Thymus (tissue), 11 donors: ENCODE data around the gene ADAMTSL5. TPM values are rescaled to one million over a fixed set of nuclear protein-coding genes. Genes with fewer than 3 reads are reported as not detected.
A peak's percentile ranks its signal among the peaks of the same experiment; 100 is the strongest.
"Not testable (repeated sequence)": the region's sequence is repeated elsewhere in the genome, so short reads cannot be mapped to it uniquely, and the experiment has no call there.

ENCODE experiments used
- DNase-seq, 9 donors: peaks; one replicate each; pipeline ENCODE4 v3.0.0-alpha.2; 2013; ENCODE audit warnings: low spot score in 9 of 9, low read depth in 6 of 9, missing footprints in 1 of 9
- H3K27ac ChIP-seq, 2 donors: one replicate each; pipeline ENCODE4 v1.5.1; 2013; ENCODE audit warnings: control low read depth in 1 of 2, low read depth in 1 of 2, low read length in 1 of 2, mild to moderate bottlenecking in 1 of 2, moderate library complexity in 1 of 2
- H3K27me3 ChIP-seq, 2 donors: one replicate each; pipeline ENCODE4 v1.5.1; 2013; ENCODE audit warnings: low read length in 1 of 2; ENCODE audit not compliant: control insufficient read depth in 2 of 2, insufficient read depth in 1 of 2
- H3K36me3 ChIP-seq, 2 donors: one replicate each; pipeline ENCODE4 v1.5.1; 2013; ENCODE audit warnings: low read length in 1 of 2, mild to moderate bottlenecking in 1 of 2, moderate library complexity in 1 of 2; ENCODE audit not compliant: control insufficient read depth in 2 of 2, insufficient read depth in 2 of 2
- H3K4me1 ChIP-seq, 2 donors: one replicate each; pipeline ENCODE4 v1.5.1; 2013; ENCODE audit warnings: low read length in 2 of 2; ENCODE audit not compliant: control insufficient read depth in 2 of 2, insufficient read depth in 2 of 2
- H3K4me3 ChIP-seq, 2 donors: one replicate each; pipeline ENCODE4 v1.5.1; 2013; ENCODE audit warnings: low read length in 2 of 2, control low read depth in 1 of 2, mild to moderate bottlenecking in 1 of 2
- H3K9me3 ChIP-seq, 2 donors: one replicate each; pipeline ENCODE4 v1.5.1; 2013; ENCODE audit warnings: low read length in 1 of 2, mild to moderate bottlenecking in 1 of 2; ENCODE audit not compliant: control insufficient read depth in 2 of 2, insufficient read depth in 1 of 2
- WGBS: extraction: QIAGEN DNeasy Blood & Tissue Kit; methylation state at CpG from one replicate; pipeline ENCODE4 v1.1.7; 2013; 5-methylcytosine and 5-hydroxymethylcytosine counted together
- polyA plus RNA-seq: library from polyadenylated mRNA; stranded (reverse); fragments of 200-250 nt; gene quantifications from one replicate; pipeline ENCODE4 v1.2.3, GENCODE V29; 2013
- total RNA-seq: library from RNA; stranded (reverse); fragments of 120-200 nt; gene quantifications from one replicate; pipeline ENCODE4 v1.2.4, GENCODE V29; 2013
- donor health status: healthy.

ADAMTSL5 gene
- total and polyA plus RNA-seq, 2 donors: 0.05 to 0.21 TPM

DNA sequence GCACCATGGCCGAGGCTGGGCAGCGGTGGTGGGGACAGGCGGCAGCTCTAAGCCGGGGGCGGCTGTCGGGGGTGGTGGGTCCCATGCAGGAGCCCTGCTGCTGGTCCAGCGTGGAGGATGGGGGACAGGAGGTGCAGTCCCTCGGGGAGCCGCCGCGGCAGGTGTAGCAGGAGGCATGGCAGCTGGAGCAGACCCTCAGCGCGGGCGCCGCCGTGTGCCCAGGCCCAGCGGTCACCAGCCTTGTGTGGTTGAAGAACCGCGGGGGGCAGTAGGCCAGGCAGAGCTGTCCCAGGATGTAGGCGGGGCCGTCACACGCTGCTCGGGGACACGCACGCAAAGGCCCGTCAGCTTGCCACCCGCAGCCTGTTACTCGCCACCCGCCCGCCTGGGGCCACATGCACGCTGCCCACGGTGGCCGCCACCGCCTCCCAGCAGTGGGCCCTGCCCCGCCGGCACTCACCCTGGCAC, 30.9 kb downstream of the ADAMTSL5 start:
- Histone ChIP-seq H3K4me1 (peaks cover 8 to 16% of the 10 kb centered on the region in 2 donors), H3K36me3 (peaks cover 3 to 6% of the 10 kb centered on the region in 2 donors), H3K4me3 (no peak overlapping the region), H3K27ac (no peak overlapping the region), H3K9me3 (no peaks in the 10 kb centered on the region), H3K27me3 (no peaks in the 10 kb centered on the region)
- 96% methylated on average over 36 of the region's 36 CpGs for WGBS
- DNase-seq: no peak

DNA sequence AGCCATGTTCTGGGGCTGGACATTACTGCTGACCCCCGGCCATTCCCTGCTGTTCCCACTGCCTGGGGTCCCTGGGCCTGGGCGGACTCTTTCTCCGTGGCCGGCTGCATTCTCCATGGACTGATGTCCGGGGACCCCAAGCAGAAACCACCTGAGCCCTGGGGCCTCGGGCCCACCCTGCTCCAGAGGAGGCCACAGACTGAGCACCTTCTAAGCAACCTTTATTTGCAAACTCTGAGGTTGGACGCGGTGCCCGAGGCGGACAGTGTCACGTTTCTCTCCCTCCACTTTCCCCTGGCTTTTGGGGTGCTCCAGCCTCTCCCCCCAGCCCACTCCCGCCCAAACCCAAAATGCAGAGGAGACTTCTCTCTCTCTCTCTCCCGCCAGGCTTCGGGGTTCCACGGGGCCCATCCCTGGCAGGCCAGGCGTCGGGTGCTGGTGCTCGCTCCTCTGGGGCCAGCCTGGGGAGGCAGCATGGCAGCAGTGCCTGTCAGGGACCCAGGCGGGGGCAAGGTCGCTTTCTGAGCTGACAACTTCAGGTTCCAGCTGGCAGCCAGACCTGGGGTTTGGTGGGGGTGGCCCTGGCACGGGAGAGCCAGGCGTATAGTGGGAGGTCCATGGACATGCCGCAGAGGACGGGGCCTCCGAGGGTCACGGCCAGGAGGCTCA, 31.5 kb downstream of the ADAMTSL5 start:
- H3K27me3 ChIP-seq: no peaks in the 10 kb centered on the region
- no peak overlapping the region for H3K27ac ChIP-seq
- DNase-seq: no peak
- H3K36me3 ChIP-seq: peaks cover 3 to 8% of the 10 kb centered on the region in 2 donors
- no peaks in the 10 kb centered on the region for H3K9me3 ChIP-seq
- peaks cover 8 to 16% of the 10 kb centered on the region in 2 donors for H3K4me1 ChIP-seq
- 88% methylated on average over 26 of the region's 26 CpGs for WGBS
- no peak overlapping the region for H3K4me3 ChIP-seq

DNA sequence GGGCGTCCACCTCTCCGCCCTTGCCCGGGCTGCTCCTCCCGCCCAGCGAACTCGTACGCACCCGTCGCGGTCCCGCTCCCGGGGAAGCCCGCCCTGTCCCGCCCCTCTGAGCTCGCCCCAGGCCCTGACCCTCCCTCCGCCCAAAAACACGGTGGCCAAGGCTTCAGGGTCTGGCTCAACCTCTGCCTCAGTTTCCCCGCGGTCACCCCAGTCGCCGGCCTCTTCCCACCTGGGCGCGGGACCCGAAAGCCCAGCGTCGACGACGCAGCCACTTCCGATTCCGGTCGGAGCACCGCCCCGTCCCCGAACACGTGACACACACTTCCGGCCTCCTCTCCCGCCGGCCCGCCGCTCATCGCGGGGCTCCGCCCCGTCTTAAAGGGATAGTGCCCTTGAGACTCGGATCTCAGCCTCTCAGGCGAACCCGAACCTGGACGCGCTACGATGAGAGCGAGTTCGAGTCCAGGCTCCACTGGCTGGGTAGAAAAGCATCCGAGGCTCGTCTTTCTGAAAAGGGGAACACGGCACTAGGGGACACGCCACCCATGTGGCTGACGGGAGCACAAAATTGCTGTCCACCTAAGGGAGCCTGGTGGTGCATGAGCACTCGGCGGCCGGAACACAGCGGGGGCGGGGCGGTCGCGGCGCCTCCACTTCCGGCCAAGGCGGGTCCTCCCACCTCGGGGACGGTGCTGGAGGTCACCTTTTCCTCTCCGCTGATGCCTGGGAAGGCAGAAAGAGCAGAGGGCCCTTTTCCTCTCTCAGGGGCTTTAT, 33.7 kb downstream of the ADAMTSL5 start, which contains the start of gene C19orf25:
C19orf25 (minus strand) TSS at position 282 of the 774 bp plus-strand sequence. CDS start 312 bp downstream, outside the sequence.
- DNase-seq: peak; percentile 78 to 95 (median 86)
- WGBS: under 1% methylated on average over 71 of the region's 71 CpGs
- Histone ChIP-seq H3K9me3 (no peaks in the 10 kb centered on the region), H3K4me3 (peak within 1 kb of the TSS; percentile 72 to 84), H3K27ac (peak within 1 kb of the TSS; percentile 52 to 61), H3K4me1 (peaks cover 8 to 16% of the 10 kb centered on the region in 2 donors), H3K27me3 (no peaks in the 10 kb centered on the region), H3K36me3 (peaks cover 16 to 24% of the 10 kb centered on the region in 2 donors)

- not testable (repeated sequence) for DNase-seq, H3K4me3 ChIP-seq, H3K27ac ChIP-seq, H3K9me3 ChIP-seq
- peaks cover 8 to 16% of the 10 kb centered on the region in 2 donors for H3K4me1 ChIP-seq
- WGBS: 97% methylated on average over 9 of the region's 9 CpGs
- H3K36me3 ChIP-seq: peaks cover 16 to 24% of the 10 kb centered on the region in 2 donors
- H3K27me3 ChIP-seq: peaks cover 14 to 19% of the 10 kb centered on the region in 2 donors
These were observed 35.8 kb downstream of the ADAMTSL5 start for GRCh38 chr19:1477056-1477455.

DNA sequence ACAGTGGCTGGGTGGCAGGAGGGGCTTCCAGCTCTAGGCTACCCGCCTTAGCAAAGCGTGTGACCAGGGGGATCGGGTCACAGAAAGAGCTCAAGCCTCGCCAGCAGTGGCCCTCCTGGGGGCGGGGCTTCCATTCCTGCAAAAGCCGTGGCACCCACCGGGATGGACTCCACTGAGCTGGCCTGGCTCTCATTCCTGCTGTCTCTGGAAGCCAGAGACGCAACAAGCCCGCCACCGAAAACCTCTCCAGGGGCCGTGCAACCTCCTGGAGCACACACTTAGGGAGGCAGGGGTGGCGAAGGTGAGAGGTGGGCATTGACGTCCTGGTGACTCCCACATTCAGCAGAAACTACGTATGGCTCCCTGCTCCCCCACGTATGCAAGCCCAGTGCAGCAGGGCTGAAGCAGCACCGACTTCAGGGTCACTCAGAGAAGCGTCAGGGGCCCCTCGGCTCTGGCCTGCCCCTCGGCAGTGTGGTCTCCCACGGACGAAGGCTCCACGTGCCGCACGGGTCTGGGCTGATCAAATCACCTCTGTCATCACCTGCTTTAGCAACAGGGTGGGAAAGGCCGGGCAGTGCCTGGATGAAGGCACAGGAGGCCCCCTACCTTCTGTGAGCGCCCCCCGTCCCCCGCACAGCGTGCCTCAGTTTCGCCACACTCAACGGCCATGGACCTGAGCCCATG, 36.9 kb downstream of the ADAMTSL5 start:
- H3K4me1 ChIP-seq: peaks cover 11 to 24% of the 10 kb centered on the region in 2 donors
- DNase-seq: no peak
- WGBS: 98% methylated on average over 31 of the region's 31 CpGs
- no peak overlapping the region for H3K27ac ChIP-seq
- peaks cover 16 to 24% of the 10 kb centered on the region in 2 donors for H3K36me3 ChIP-seq
- H3K27me3 ChIP-seq: peaks cover 25 to 30% of the 10 kb centered on the region in 2 donors
- peaks cover 0 to 5% of the 10 kb centered on the region in 2 donors for H3K9me3 ChIP-seq
- H3K4me3 ChIP-seq: no peak overlapping the region

- Histone ChIP-seq H3K9me3 (peaks cover 0 to 9% of the 10 kb centered on the region in 2 donors), H3K27me3 (peaks cover 36 to 41% of the 10 kb centered on the region in 2 donors), H3K4me3 (no peak overlapping the region), H3K27ac (no peak overlapping the region), H3K4me1 (peaks cover 17 to 33% of the 10 kb centered on the region in 2 donors), H3K36me3 (peaks cover 16 to 24% of the 10 kb centered on the region in 2 donors)
- DNase-seq: no peak
- WGBS: 97% methylated on average over 26 of the region's 26 CpGs
These were observed 38.0 kb downstream of the ADAMTSL5 start for GRCh38 chr19:1474765-1475351.

GRCh38 chr19:1474011-1474764, 38.6 kb downstream of the ADAMTSL5 start:
- 94% methylated on average over 31 of the region's 31 CpGs for WGBS
- peaks cover 16 to 24% of the 10 kb centered on the region in 2 donors for H3K36me3 ChIP-seq
- peaks cover 24 to 30% of the 10 kb centered on the region in 2 donors for H3K4me1 ChIP-seq
- no peak overlapping the region for H3K4me3 ChIP-seq
- H3K27me3 ChIP-seq: peaks cover 42 to 45% of the 10 kb centered on the region in 2 donors
- H3K27ac ChIP-seq: no peak overlapping the region
- peaks cover 0 to 9% of the 10 kb centered on the region in 2 donors for H3K9me3 ChIP-seq
- DNase-seq: no peak
